ENCODE results near the gene AXDND1.
"Not testable (repeated sequence)": the region's sequence is repeated elsewhere in the genome, so short reads cannot be mapped to it uniquely, and the experiment has no call there.

Gene AXDND1

GRCh38 chr1:179476484-179476883 lies 110.7 kb downstream of the AXDND1 start:
- DNase-seq (ENCODE audit: low read depth): no peak

DNA sequence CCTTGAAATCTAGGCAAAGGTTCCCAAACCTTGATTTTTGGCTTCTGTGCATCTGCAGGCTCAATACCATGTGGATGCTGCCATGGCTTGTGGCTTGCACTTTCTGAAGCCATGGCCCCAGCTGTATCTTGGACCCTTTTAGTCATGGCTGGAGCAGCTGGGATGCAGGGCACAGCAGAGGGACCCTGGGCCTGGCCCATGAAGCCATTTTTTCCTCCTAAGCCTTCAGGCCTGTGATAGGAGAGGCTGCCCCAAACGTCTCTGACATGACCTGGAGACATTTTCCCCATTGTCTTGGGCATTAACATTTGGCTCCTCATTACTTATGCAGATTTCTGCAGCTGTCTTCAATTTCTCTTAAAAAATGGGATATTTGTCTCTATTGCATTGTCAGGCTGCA lies 112.6 kb downstream of the AXDND1 start:
- DNase-seq (ENCODE audit: low read depth): no peak

GRCh38 chr1:179490611-179491010 lies 124.8 kb downstream of the AXDND1 start:
- no peak for DNase-seq (ENCODE audit: low read depth)

DNA sequence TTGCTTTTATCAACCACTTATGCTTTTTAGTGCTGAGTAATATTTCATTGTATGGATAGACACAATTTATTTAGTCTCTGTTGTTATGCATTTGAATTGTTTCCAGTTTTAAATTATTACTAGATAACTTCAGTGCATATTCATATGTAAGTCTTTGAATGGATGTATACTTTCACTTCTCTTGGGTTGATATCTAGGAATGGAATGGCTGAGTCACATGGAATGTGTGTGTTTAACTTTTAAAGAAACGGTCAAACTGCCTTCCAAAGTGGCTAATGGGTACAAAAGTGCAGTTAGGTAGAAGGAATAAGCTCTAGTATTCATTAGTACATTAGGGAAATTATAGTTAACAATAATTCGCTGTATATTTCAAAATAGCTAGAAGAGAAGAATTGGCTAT lies 127.6 kb downstream of the AXDND1 start:
- no peak for DNase-seq (ENCODE audit: low read depth)

GRCh38 chr1:179506199-179506598 lies 140.4 kb downstream of the AXDND1 start:
- DNase-seq (ENCODE audit: low read depth): no peak

GRCh38 chr1:179509384-179509783 lies 143.6 kb downstream of the AXDND1 start:
- DNase-seq (ENCODE audit: low read depth): no peak

GRCh38 chr1:179510038-179510437 lies 144.3 kb downstream of the AXDND1 start:
- no peak for DNase-seq (ENCODE audit: low read depth)

- no peak for DNase-seq (ENCODE audit: low read depth)
Measured at GRCh38 chr1:179516976-179517705, 151.4 kb downstream of the AXDND1 start.

GRCh38 chr1:179518544-179518943 lies 152.8 kb downstream of the AXDND1 start:
- not testable (repeated sequence) for DNase-seq (ENCODE audit: low read depth)

GRCh38 chr1:179529482-179530195 lies 163.9 kb downstream of the AXDND1 start:
- DNase-seq (ENCODE audit: low read depth): no peak

DNA sequence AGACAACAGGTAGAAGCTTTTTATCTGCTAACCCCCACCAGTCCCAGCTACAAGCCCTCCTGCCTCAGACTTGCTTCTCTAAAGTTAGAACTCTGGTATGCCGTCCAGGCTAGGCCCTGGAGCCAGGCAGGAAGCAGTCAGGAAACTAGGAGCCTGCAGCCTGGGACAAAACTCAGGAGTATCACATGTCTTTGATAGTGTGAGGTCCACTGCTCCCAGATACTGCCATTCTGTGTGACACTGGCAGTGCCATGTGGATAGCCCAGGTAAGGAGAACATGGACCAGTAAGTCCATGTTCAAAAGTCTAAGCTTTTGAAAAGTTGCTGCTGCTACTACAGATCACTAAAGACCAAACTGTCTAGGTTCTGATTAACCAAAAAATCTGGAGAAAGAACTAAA lies 164.6 kb downstream of the AXDND1 start:
- no peak for DNase-seq (ENCODE audit: low read depth)

- no peak for DNase-seq (ENCODE audit: low read depth)
Measured at GRCh38 chr1:179541774-179542173, 176.0 kb downstream of the AXDND1 start.

- DNase-seq (ENCODE audit: low read depth): no peak
Measured at GRCh38 chr1:179545321-179545720, 179.6 kb downstream of the AXDND1 start.

DNA sequence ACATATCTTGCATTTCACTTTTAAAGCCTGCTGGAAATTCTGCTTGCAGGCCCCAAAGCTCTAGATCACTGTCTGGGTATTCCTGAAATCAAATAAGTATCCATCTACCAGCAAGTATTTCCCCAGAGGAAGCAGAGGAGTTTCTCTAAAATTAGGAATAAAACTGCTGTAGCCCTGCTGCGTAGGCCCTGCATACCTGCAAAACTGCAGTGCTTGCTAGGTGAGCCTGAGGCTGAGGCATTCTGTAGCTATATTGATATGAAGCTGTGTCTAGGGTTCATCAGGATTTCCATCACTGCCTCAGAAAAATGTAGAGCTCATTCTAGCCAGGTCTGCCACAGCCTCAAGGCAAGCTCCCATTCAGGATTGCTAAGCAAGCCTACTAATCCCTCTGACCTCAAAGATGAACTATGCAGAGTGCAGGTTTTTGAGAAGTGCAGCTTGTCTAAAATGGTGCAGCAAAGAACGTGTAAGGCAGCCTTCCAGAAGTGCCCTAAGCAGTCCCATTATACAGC lies 181.3 kb downstream of the AXDND1 start:
- DNase-seq (ENCODE audit: low read depth): no peak

DNA sequence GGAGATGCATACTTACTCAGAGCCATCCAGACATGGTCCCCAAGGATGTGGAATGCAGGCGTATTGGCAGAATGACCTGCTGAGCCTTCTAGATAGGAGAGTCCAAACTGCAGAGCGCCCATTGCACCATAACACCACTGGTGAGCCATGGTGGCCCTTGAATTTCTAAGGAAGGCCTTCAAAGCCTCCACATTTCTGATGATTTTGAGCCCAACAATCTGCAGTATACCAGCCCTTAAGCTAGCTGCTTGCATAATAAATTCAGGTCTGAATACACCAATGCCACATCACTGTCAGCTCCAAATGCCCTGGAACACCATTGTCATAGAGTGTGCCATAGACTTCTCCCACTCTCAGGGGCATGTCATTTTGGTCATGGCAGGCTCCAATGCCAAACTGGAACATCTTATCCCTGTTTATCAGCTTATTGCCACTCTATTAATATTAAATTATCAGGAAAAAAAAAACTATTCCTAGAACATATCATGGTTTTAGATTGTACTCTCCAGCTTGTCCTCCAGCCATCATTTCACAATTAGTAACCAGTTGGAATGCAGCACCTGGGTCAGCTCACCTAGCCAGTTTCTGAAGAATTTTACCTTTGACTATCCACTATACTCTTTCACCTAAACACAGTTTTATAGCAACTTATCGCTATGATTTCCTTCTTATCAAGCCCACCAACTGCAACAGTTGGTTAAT lies 183.0 kb downstream of the AXDND1 start:
- no peak for DNase-seq (ENCODE audit: low read depth)

DNA sequence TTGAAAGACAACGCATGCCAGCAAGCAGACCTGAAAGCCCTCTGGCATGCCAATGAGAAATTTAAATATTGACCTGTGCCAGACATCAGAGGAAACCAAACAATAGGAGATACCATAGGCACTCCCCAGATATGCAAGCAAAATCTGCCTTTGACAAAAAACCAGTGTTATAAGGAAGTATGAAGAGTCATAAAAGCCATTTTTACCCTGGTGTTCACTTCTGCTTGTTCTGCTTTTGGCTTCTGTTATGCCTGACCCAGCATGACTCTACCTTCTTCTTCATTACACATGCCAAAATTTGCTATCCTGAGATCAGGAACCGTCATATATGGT lies 183.6 kb downstream of the AXDND1 start:
- DNase-seq (ENCODE audit: low read depth): no peak

- peak; percentile 17 for DNase-seq (ENCODE audit: low read depth)
Measured at GRCh38 chr1:179550746-179551682, 185.2 kb downstream of the AXDND1 start.

DNA sequence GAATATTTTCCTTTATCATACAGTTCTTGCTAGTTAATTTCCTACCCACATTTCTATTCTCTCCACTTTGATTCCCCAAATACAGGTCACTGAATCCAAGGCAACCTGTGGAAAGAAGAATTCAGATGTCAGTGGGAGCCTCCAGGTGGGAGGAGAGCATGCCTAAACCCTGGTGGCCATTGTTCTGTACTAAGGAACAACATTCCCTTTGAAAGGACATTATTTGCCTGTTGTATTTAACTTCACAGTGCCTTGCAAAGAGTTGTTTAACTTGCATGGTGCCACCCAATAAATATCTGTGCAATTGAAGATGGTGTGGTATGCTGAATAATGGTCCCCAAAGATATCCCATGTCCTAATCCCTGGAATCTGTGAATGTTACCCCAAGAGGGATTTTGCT lies 188.7 kb downstream of the AXDND1 start:
- no peak for DNase-seq (ENCODE audit: low read depth)

DNA sequence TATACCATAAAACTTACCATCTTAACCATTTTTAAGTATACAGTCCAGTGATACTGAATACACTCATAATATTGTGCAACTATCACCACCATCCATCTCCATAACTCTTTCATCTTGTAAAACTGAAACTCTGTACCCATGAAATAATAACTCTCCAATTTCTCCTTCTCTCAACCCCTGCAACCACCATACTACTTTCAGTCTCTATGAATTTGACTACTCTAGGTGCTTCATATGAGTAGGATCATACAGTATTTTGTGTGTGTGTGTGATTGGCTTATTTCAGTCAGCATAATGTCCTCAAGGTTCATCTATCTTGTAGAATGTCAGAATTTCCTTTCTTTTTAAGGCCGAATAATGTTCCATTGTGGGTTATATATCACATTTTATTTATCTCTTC lies 192.3 kb downstream of the AXDND1 start:
- no peak for DNase-seq (ENCODE audit: low read depth)

- DNase-seq (ENCODE audit: low read depth): no peak
Measured at GRCh38 chr1:179575497-179576314, 209.9 kb downstream of the AXDND1 start, which contains the start of gene NPHS2. NPHS2 (minus strand) TSS chr1:179575948; CDS start chr1:179575864, 84 bp downstream.

GRCh38 chr1:179576509-179576908 lies 210.7 kb downstream of the AXDND1 start:
- DNase-seq (ENCODE audit: low read depth): no peak
